ENCODE data around the gene LRP4.

LRP4 gene

GRCh38 chr11:46892838-46893237 lies 25.5 kb downstream of the LRP4 start:
- DNase-seq = no peak

- DNase-seq = no peak
Measured at GRCh38 chr11:46892109-46892508, 26.2 kb downstream of the LRP4 start.

- no peak for DNase-seq
Measured at GRCh38 chr11:46890665-46891064, 27.7 kb downstream of the LRP4 start.

GRCh38 chr11:46889689-46890475 lies 28.5 kb downstream of the LRP4 start:
- peak; percentile 38 for DNase-seq

GRCh38 chr11:46889251-46889650 lies 29.1 kb downstream of the LRP4 start:
- no peak for DNase-seq

- no peak for DNase-seq
Measured at GRCh38 chr11:46888636-46889035, 29.7 kb downstream of the LRP4 start.

GRCh38 chr11:46886211-46886610 lies 32.1 kb downstream of the LRP4 start:
- no peak for DNase-seq

GRCh38 chr11:46879056-46879585 lies 39.2 kb downstream of the LRP4 start:
- DNase-seq = no peak

- DNase-seq = no peak
Measured at GRCh38 chr11:46877580-46877979, 40.8 kb downstream of the LRP4 start.

GRCh38 chr11:46876471-46876870 lies 41.9 kb downstream of the LRP4 start:
- DNase-seq = no peak

- DNase-seq = no peak
Measured at GRCh38 chr11:46874586-46874985, 43.8 kb downstream of the LRP4 start.

- no peak for DNase-seq
Measured at GRCh38 chr11:46868912-46869311, 49.4 kb downstream of the LRP4 start.

GRCh38 chr11:46865340-46865739 lies 53.0 kb downstream of the LRP4 start:
- no peak for DNase-seq

GRCh38 chr11:46860218-46860617 lies 58.1 kb downstream of the LRP4 start:
- DNase-seq = no peak

GRCh38 chr11:46858920-46859546 lies 59.3 kb downstream of the LRP4 start:
- no peak for DNase-seq

- no peak for DNase-seq
Measured at GRCh38 chr11:46857666-46858065, 60.7 kb downstream of the LRP4 start.

- DNase-seq = no peak
Measured at GRCh38 chr11:46856605-46857343, 61.6 kb downstream of the LRP4 start.

- DNase-seq = no peak
Measured at GRCh38 chr11:46855863-46856262, 62.5 kb downstream of the LRP4 start.

- no peak for DNase-seq
Measured at GRCh38 chr11:46855167-46855566, 63.2 kb downstream of the LRP4 start.

GRCh38 chr11:46850829-46851380 lies 67.4 kb downstream of the LRP4 start:
- no peak for DNase-seq

GRCh38 chr11:46849631-46850030 lies 68.7 kb downstream of the LRP4 start:
- DNase-seq = no peak

- DNase-seq = no peak
Measured at GRCh38 chr11:46846510-46846830, 71.9 kb downstream of the LRP4 start.

- peak; percentile 89 for DNase-seq
Measured at GRCh38 chr11:46845740-46846509, 72.4 kb downstream of the LRP4 start, which contains the start of gene CKAP5. CKAP5 (minus strand) TSS chr11:46846280; CDS start chr11:46821231, 25,049 bp downstream.

All from kidney glomerular epithelial cell (primary cell).